Activated CD8-positive, alpha-beta T cell treated with anti-CD3 and anti-CD28 coated beads for 36 hours (primary cell): ENCODE results near the gene TNS3. TPM values are rescaled to one million over a fixed set of nuclear protein-coding genes. Genes with fewer than 3 reads are reported as not detected.
"Not testable (repeated sequence)": the region's sequence is repeated elsewhere in the genome, so short reads cannot be mapped to it uniquely, and the experiment has no call there.

ENCODE experiments used
- ATAC-seq: fragments of 200-7000 bp; cut with Tn5 transposase; one replicate; pipeline ENCODE4 v1.10.0; 2021; ENCODE audit warnings: mild to moderate bottlenecking, moderate library complexity
- CTCF ChIA-PET: fragments of 350-600 bp; sonication (Branson Sonifier 250); formaldehyde crosslinking; loops from one replicate; lab custom pipeline; 2021; ENCODE audit warnings: antibody characterized with exemption; lab: Charles Lee
- POLR2A ChIA-PET: fragments of 350-600 bp; sonication (Branson Sonifier 250); formaldehyde crosslinking; loops from one replicate; lab custom pipeline; 2021; ENCODE audit warnings: antibody characterized with exemption; lab: Charles Lee
- DNase-seq: peaks from one replicate; pipeline ENCODE4 v3.0.0-alpha.2; 2020
- H3K27ac Mint-ChIP-seq: one replicate; pipeline ENCODE4 v1.8.0; 2021; ENCODE audit warnings: mild to moderate bottlenecking, mixed read lengths
- H3K27me3 Mint-ChIP-seq: one replicate; pipeline ENCODE4 v1.8.0; 2021; ENCODE audit warnings: mixed read lengths
- H3K36me3 Mint-ChIP-seq: one replicate; pipeline ENCODE4 v1.8.0; 2021; ENCODE audit warnings: low read depth, mixed read lengths
- H3K4me1 Mint-ChIP-seq: one replicate; pipeline ENCODE4 v1.8.0; 2021; ENCODE audit warnings: low read depth, mixed read lengths
- H3K4me3 Mint-ChIP-seq: one replicate; pipeline ENCODE4 v1.8.0; 2021; ENCODE audit warnings: mild to moderate bottlenecking, moderate library complexity, mixed read lengths
- H3K9me3 Mint-ChIP-seq: one replicate; pipeline ENCODE4 v1.8.0; 2021; ENCODE audit warnings: mixed read lengths
- intact Hi-C: fragments of 100-400 bp; cut with micrococcal nuclease; formaldehyde crosslinking; loops from one replicate; pipeline ENCODE4 v1.10.0; 2022
- total RNA-seq, 2 experiments: library from RNA; stranded (reverse); gene quantifications; one replicate each; pipeline ENCODE4 v1.2.3, GENCODE V29; 2021
- TF ChIP-seq, protein P1 (sequence below): fragments of 200-600 bp; IDR thresholded peaks from one replicate; pipeline ENCODE4 v1.8.0; 2022; ENCODE audit warnings: antibody characterized with exemption, mild to moderate bottlenecking

TNS3 gene
- total RNA-seq, 2 experiments from 2014 or later = 0.04 to 0.16 TPM

DNA sequence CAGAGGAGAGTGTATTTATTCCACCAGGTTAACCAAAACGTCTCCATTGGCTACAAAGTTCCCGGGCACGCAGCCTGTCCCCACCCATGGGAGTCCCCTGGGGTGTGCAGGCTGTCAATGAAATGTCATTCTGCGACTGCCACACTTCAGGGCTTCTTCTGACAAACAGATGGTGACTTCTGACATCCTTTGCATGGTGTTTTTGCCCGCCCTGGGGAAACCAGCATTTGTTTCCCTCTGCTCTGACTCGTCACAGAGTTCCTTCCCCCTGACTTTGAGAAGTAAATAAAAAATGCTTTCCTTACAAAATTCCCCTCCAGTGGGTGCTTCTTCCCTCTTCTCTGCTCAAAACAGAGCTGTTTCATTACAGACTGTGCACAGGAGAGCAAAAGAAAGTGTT is 38.2 kb downstream of the TNS3 start:
- peaks cover 4% of the 10 kb centered on the region for H3K27me3 Mint-ChIP-seq
- ATAC-seq (no peak), DNase-seq (no peak)
- CTCF ChIA-PET = no interaction called here
- H3K4me3 Mint-ChIP-seq = no peak overlapping the region
- POLR2A ChIA-PET = no interaction called here
- no peaks in the 10 kb centered on the region for H3K4me1 Mint-ChIP-seq
- H3K9me3 Mint-ChIP-seq = no peaks in the 10 kb centered on the region
- H3K27ac Mint-ChIP-seq = no peak overlapping the region
- TF ChIP-seq, protein P1, sequence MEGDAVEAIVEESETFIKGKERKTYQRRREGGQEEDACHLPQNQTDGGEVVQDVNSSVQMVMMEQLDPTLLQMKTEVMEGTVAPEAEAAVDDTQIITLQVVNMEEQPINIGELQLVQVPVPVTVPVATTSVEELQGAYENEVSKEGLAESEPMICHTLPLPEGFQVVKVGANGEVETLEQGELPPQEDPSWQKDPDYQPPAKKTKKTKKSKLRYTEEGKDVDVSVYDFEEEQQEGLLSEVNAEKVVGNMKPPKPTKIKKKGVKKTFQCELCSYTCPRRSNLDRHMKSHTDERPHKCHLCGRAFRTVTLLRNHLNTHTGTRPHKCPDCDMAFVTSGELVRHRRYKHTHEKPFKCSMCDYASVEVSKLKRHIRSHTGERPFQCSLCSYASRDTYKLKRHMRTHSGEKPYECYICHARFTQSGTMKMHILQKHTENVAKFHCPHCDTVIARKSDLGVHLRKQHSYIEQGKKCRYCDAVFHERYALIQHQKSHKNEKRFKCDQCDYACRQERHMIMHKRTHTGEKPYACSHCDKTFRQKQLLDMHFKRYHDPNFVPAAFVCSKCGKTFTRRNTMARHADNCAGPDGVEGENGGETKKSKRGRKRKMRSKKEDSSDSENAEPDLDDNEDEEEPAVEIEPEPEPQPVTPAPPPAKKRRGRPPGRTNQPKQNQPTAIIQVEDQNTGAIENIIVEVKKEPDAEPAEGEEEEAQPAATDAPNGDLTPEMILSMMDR = no peak
- H3K36me3 Mint-ChIP-seq = no peaks in the 10 kb centered on the region
- intact Hi-C loops = no loop called here

DNA sequence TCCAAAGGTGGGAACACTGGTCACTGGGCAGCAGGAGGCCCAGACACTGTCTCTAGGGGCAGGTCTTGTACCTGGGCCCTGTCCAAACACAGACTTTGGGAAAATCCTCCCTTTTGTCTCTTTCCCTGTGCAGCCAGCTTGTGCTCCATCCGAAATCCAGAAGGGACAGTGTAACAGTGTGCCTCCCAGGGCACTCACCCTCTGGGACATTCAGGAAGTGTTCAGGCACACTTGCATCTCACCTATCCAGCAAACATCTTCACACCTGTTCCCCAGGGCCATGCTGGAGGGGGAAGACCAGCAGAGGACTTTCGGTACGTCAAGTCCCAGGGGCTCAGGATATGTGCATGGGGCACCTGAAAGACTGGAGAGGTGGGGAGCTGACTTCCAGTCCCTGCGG is 38.9 kb downstream of the TNS3 start:
- no peak overlapping the region for H3K4me3 Mint-ChIP-seq
- ChIA-PET CTCF (no interaction called here), POLR2A (no interaction called here)
- H3K9me3 Mint-ChIP-seq = no peaks in the 10 kb centered on the region
- no peaks in the 10 kb centered on the region for H3K4me1 Mint-ChIP-seq
- H3K36me3 Mint-ChIP-seq = no peaks in the 10 kb centered on the region
- ATAC-seq (no peak), DNase-seq (no peak)
- peaks cover 6% of the 10 kb centered on the region for H3K27me3 Mint-ChIP-seq
- intact Hi-C loops = no loop called here
- TF ChIP-seq, protein P1 = no peak
- no peak overlapping the region for H3K27ac Mint-ChIP-seq

DNA sequence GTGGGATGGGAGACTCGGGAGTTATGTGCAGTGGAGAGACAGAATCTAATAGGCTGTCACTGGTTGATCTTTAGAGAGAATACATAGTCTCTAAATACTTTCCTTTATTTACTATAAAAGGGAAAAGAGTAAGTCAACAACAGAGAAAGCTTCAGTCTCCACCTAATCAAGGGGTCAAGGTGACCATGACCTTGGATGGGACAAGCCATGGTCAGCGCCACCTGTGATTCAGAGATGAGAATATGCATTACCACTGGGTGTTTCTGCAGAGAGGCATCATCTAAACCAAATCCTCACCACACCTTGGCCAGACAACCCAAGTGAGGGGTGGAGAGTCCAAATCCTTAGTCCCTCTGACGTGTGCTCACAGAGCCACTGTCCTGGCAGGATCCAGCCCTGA is 39.9 kb downstream of the TNS3 start:
- no peaks in the 10 kb centered on the region for H3K4me1 Mint-ChIP-seq
- intact Hi-C loops = no loop called here
- no peak for ATAC-seq
- CTCF ChIA-PET = no interaction called here
- POLR2A ChIA-PET = no interaction called here
- no peaks in the 10 kb centered on the region for H3K9me3 Mint-ChIP-seq
- no peak overlapping the region for H3K4me3 Mint-ChIP-seq
- DNase-seq = no peak
- no peaks in the 10 kb centered on the region for H3K36me3 Mint-ChIP-seq
- TF ChIP-seq, protein P1 = no peak
- H3K27me3 Mint-ChIP-seq = peaks cover 9% of the 10 kb centered on the region
- H3K27ac Mint-ChIP-seq = no peak overlapping the region

DNA sequence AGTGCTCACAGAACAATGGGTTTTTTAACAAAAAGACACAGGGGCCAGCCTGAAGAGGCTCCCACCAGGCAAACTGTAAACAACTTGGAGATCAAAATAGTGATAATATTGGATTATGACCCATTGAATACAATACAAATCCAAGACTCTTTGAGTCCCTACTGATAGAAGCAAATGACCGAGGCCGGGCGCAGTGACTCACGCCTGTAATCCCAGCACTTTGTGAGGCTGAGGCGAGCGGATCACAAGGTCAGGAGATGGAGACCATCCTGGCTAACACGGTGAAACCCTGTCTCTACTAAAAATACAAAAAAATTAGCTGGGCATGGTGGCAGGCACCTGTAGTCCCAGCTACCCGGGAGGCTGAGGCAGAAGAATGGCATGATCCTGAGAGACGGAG is 40.4 kb downstream of the TNS3 start:
- H3K36me3 Mint-ChIP-seq, intact Hi-C loops, DNase-seq, H3K9me3 Mint-ChIP-seq, H3K27ac Mint-ChIP-seq, H3K4me3 Mint-ChIP-seq, ATAC-seq, CTCF ChIA-PET, POLR2A ChIA-PET, H3K4me1 Mint-ChIP-seq: not testable (repeated sequence)
- H3K27me3 Mint-ChIP-seq = peaks cover 11% of the 10 kb centered on the region

DNA sequence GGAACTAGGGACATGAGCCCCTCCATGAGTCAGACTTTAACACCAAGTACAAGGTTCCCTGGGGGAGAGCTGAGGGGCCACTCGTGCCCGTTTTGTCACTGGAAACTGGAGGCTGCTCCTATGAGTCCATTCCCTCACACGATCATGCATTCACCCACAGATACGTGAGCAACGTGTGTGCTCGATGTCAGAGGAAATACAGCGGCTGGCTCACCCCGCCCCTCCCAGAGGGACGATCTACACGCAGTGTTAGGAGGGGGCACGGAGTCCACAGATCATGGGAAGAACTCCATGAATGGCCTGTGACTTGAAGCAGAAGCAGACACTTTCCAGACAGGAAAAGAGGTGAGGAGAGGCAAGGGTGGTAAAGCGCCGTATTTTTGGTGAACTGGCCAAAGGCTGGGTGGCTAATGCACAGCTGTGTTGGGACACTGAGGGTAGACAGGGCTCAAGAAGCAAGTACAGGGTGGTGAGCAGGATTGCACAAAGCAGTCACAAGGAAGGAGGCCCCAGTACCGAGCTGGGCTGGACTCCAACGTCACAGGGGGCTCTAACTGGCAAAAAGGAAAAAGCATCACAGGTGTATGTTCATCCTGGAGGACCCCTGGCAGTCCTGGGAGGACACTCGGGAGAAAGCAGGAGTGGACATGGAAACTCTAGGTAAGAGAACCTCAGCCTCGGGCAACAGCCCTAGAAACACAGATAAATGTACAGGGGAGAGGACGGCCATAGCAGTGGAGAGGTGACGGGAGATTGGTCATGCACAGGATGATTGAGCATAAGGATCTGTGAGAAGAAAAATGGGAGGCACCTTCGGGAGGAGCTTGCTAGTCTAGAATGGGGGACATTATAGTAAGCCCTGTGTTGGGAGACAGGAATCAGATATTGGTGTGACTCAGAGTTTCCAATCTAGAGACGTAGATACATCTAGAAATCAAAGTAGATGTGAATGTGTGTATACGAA is 41.2 kb downstream of the TNS3 start:
- Mint-ChIP-seq H3K9me3 (no peaks in the 10 kb centered on the region), H3K4me3 (no peak overlapping the region), H3K27me3 (peaks cover 15% of the 10 kb centered on the region), H3K4me1 (no peaks in the 10 kb centered on the region), H3K27ac (no peak overlapping the region), H3K36me3 (no peaks in the 10 kb centered on the region)
- ATAC-seq (no peak), DNase-seq (no peak)
- intact Hi-C loops = no loop called here
- TF ChIP-seq, protein P1 = no peak
- POLR2A ChIA-PET = no interaction called here
- CTCF ChIA-PET = no interaction called here
